Measurements from ENCODE around the gene MAST4.

The MAST4 gene

DNA sequence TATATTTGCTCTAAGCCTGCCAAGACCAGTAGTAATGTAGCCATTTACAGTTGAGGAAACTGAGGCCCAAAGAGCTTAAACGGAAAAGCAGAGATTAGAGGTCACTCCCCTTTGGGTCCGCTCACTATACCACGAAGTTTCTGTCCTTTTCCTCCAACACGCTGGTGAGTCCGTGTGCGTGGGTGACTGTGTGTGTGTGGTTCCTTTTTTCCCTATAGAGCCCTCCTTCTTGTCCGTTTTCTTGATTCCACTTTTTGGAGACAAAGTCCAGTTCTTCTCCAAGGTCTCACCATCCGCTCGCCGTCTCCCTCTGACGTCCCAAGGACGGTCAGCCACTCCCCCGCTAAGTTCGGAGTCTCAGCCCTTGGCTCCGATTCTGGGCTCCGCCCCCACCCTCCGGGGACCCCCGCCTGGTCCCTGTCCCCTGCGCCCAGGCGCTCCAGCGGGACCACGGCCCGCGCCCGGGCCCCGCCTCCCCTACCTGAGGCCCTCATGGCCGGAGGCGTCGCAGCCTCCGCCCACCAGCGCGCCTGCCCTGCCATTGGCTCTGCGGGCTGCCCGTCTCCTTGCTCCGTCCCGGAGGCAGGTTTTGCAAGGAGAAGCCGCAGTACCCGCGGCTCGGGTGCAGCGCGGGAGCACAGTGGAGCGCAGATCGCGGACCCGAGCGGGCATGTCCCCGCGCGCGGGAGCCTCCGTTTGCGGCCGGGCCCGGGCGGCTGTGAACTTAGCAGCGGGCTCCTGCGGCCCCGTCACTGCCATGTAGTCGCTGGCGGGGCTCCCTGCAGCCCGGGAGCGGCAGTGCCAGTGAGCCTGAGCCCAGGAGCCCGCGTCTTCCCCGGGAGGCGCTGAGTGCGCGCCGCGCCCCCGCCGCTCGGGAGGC is at the start of gene MAST4:
MAST4 (plus strand) TSS at position 638 of the 880 bp plus-strand sequence. CDS start 263 bp downstream, outside the sequence.
- DNase-seq (ENCODE audit: low read depth in 2 of 2), result peak; percentile 9 to 60

DNA sequence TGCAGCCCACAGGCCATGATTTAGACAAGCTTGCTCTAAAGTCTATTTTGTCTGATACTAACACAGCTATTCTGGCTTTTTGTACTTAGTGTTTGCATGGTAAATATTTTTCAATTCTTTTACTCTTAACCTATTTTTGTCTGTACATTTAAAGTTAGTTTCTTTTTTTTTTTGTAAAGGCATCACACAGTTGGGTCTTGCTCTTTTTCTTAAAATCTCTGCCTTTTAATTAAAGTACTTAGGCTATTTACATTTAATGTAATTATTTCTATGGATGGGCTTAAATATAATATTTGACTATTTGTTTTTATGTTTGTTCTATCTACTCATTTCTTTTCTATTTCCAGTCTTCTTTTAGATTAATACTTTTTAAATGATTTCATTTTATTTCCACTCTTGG is 49.7 kb upstream of the MAST4 start:
- DNase-seq (ENCODE audit: low read depth in 2 of 2), result no peak

DNA sequence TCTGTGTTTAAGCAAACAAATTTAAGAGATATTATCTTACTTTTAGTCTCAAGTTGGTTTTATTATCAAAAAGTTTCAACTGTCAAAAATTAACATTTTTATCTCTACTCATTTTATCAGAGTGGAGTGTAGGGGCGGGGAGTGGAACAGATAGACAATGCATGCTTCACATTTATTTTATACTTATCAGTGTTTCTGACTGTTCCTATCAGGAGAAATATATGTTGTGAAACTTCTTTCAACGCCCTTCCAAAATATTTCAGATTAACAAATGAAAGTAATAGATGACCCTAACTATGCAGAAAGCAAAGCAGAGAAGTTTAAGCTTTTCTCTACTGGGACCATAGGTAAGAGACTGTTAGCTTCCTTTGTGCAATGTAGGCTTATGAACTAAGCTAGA is 44.9 kb upstream of the MAST4 start:
- DNase-seq (ENCODE audit: low read depth in 2 of 2), result no peak

DNA sequence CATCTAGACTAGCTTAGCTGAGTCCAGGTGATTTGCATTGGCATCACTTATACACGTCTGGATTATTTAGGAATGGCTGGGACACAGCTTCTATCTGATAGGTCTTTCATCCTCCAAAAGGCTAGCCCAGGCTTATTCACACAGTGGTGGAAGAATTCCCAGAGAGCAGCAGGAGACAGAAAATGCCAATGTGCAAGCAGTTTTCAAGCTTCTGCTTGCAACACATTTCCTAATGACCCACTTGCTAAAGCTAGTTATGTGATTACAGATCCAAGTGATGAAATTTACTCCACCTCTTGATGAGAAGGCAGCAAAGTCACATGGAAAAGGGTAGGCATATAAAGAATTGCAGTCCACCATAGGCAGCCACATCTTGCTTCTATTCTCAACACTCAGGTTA is 44.2 kb upstream of the MAST4 start:
- DNase-seq (ENCODE audit: low read depth in 2 of 2), result no peak

DNA sequence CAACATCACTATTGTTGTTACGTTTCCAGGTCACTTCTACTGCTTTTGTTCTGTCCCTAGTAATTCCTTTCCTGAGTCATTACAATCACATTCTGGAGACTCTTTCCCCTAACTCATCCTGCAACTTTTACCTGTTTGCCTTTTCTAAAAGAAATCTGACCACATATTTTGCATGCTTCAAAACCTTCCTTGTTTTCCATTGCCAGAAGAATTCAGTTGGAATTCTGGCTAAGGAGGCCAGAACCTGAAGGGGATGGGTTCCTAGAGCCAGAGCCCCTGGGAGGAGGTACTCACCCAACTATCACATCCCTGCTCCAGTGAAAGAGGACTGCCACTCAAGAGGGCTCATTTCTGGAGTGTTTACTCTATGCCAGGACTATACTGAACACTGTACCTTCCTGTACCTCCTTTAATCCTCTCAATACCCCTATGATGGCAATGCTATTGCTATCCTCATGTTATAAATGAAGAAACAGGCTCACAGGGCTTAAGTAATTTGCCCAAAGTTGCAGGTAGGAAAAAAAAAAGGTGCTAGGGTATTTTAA is 42.8 kb upstream of the MAST4 start:
- DNase-seq (ENCODE audit: low read depth in 2 of 2), result no peak

DNA sequence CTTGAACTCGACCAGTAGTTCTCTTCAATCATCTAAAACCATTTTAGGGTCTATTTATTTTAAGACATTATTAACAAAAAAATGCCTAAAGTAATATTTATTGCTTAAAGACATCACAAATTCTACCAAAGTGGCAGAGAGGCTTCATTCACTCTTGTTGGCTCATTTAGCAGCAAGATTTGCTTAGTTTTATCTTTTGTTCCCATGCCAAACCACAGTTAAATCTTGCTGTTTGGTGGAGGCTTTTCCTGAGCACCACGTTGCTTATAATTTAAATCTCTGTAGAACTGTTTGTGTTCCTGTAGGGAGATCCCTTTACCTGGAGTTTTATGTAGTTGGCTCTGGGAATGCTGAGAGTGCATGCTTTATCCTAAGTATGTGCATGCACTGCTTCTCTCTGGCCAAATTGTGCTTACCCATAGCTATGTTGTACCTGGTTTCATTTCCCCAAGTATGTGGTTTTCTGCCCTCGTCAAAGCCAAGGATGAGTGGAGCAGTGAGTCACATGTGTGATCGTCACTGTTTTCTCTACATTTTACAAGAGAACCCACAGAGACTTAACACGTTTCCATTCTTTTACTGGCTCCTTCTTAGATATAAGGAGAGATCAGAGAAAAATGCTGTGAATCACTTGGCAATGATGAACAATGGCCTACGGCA is 42.1 kb upstream of the MAST4 start:
- no peak for DNase-seq (ENCODE audit: low read depth in 2 of 2)

DNA sequence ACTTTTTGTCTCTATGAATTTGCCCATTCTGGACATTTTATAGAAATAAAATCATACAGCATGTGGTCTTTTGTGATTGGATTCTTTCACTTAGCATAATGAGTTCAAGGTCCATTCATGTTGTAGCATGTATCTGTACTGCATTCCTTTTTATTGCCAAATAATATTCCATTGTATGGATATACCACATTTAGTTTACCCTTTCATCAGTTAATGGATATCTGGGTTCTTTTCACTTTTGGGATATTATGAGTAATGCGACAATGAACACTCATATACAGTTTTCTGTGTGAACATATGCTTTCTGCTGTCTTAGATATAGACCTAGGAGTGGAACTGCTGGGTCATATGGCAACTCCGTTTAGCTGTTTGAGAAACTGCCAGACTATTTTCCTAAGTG is 41.3 kb upstream of the MAST4 start:
- DNase-seq (ENCODE audit: low read depth in 2 of 2), result no peak

DNA sequence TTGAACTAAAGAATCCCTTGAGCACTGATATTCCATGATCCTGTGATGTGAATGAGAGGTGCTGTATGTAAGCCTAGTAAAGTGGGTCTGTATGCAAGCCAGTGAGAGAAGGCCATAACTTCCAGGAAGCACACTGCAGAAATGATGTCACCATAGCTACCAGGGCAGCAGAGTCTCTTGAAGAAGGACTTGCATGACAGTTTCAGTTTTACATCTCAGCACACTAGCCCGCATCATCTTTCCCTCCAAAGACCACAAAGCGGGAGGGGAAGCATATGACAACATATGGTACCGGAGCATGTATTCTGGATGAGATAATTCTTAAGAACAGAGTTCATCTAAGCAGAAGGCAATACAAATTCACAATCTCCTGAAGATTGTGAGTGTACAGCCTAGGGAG is 37.6 kb upstream of the MAST4 start:
- no peak for DNase-seq (ENCODE audit: low read depth in 2 of 2)

DNA sequence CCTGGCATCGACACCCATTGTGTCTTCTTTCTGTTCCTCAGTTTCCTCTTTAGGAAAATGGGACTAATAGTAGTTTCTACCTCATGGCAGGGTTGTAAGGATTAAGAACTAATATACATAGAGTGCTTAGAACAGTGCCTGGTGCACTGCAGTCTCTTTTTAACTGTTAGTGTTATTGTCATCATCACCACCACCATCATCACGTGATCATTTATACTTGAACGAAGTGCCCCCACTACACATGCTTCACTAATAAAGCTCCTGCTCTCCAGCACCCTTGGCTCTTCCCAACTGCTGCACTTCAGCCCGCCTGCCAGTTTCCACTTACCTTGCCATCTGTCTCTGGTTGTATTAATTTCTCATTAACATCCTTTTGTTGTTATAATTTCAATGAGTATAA is 35.8 kb upstream of the MAST4 start:
- DNase-seq (ENCODE audit: low read depth in 2 of 2), result no peak

DNA sequence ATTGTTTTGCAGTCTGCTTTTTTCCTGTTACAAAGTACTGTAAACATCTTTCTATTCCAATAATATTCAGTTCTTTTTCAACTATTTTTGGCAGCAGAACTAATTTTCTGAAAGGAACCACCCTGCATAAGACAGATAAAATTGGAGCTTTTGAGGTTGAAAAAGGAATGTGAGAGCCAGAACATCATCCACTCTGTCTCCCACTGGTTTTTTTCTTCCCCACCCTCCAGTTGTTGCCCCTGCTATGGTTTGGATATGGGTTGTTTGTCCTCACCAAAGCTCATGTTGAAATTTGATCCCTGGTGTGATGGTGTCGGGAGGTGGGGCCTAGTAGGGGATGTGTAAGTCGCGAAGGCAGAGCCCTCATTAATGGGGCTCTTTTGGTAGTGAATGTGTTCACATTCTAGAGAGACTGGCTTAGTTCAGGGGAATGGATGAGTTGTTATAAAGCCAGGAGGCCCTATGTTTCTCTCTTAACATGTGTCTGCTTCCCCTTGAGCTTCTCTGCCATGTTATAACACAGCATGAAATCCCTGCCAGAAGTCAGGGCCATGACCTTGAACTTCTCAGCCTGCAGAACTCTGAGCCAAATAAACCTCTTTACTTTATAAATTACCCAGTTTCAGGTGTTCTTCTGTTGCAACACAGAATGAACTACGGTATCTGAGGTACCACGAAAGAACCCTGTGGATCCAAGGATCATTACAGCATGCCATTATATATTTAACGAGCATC is 34.8 kb upstream of the MAST4 start:
- DNase-seq (ENCODE audit: low read depth in 2 of 2), result no peak

DNA sequence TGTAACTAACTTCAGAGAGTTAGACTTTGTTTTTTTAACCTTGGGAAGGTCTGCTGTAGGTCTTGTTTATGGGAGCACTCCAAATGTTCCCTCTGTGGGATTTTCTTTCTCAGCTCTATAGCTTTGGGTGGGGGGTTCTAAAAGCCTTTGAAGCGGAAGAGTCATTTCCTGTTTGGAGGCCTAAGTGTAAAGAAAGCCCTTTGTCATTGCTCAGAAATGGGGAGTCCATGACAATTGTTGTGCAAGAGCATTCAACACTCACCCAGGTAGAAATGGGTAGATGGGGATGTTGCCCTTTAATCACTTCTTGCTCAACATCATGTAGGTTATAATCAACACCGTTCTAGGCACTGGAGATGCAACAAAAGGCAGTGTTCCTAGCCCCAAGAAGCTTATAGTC is 30.3 kb upstream of the MAST4 start:
- no peak for DNase-seq (ENCODE audit: low read depth in 2 of 2)

DNA sequence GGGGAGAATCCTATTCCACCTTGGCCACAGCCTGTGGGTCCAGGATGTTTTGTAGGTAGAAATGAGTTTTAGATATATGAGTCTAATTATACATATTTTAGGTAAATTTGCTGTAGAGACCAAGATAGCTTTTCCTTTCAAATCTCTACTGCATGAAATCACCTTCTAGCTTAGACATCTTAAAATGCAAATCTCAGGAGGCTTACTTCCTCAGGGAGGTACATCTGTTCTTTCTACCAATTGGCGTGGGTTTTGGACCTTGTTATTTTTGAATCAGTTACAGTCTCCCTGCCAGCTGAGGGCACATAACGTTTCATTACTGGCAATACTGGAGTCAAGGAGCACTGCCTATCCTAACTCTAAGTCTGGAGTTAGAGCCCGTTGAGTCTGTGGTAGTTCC is 28.7 kb upstream of the MAST4 start:
- no peak for DNase-seq (ENCODE audit: low read depth in 2 of 2)

DNA sequence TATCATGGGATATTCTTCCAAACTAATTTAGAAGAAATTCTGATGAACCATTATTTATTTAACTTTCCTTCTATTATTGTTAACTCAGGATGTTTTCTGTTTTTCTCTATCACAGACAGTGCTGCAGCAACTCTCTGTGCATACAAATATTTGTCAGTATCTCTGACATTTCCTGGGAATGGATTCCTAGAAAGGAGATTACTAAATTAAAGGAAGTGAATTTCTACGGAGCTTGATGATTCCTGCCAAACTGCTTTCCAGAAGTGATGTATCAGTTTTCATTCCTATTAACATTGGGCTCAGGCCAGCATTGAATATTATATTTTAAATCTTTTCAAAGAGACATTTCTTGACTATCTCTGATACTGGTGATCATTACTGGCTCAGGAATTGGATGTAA is 26.0 kb upstream of the MAST4 start:
- DNase-seq (ENCODE audit: low read depth in 2 of 2), result no peak

DNA sequence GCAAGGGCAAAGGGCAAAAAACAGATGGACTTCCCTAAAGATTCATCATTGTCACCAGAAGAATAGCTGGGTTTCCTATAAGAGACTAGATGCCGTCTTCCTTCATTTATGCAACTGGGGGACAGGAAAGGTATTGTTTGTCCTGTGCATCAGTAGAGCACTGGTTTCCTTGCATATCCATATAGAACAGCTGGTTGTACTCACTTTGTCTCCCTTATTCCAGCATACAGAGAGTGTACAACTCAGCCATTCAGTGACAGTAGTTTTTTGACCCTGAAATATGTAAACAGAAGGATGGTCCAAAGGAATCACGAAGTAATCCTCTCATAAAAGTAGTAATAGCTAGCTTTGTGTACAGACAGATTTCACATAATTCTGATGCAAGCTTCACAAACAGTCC is 22.5 kb upstream of the MAST4 start:
- no peak for DNase-seq (ENCODE audit: low read depth in 2 of 2)

DNA sequence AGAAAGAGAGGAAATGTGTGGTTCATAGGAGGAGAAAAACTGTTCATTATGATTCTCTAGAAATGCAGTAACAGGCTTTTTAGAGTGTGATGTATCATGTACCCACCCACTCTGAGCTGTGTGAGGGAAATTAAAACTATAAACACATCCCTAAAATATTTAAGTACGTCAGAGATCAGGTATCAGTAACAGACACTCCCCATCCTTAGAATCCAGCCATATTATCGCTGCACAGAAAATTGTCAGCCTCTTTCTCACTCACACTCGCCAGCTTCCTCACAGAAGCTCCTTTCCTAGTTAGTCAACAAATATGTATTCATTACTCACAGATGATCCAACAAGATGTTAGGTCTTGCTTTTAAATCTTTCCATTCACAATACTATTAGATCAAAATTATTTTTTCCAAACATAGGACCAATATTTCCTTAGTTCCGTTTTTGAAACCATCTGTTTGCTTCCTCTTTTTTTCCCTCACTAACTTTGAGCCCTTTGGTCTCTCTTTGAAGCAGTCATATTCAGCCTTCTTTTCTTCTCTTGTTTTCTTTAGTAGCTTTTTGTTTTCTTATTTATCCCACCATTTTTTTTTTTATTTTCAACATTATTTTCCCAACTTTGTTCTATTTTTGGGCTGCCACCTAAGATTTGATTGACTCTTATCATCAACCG is 13.6 kb upstream of the MAST4 start:
- DNase-seq (ENCODE audit: low read depth in 2 of 2), result no peak

DNA sequence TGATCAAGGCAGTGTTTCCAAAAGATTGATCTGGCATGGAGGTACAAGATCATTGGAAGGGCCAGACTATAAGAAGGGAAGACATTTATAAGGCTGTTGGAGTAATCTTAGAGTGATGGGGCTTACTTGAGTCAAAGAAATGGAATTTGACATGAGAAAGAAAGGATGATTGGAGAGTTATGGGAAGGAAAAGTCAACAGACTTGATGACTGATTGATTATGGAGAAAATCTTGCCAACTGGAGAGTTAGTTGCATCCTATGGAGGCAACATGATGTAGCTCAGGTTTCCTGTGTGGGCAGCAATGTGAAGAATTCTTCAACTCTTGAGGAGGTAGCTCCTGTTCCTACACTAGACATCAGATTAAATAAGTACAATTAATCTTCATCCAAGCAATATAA is 10.9 kb upstream of the MAST4 start:
- DNase-seq (ENCODE audit: low read depth in 2 of 2), result no peak

DNA sequence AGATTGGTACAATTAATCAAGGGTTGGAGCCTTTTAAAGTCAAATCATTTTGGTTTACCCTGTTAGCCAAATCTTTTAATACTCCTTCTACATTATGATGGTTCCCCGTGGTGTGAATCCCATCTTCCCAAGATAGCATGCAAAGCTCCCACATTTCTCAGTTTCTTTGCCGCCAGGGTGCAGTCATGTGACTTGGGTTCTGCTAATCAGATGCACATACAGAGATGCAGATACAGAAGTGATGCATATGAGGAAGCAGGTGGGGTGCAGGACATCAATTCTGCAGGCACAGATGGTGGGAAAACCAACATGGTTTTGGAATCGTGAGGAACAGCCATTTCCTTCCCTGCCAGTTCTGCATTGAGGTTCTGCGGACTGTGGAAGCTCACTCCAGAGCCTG is 8.4 kb upstream of the MAST4 start:
- DNase-seq (ENCODE audit: low read depth in 2 of 2), result no peak

DNA sequence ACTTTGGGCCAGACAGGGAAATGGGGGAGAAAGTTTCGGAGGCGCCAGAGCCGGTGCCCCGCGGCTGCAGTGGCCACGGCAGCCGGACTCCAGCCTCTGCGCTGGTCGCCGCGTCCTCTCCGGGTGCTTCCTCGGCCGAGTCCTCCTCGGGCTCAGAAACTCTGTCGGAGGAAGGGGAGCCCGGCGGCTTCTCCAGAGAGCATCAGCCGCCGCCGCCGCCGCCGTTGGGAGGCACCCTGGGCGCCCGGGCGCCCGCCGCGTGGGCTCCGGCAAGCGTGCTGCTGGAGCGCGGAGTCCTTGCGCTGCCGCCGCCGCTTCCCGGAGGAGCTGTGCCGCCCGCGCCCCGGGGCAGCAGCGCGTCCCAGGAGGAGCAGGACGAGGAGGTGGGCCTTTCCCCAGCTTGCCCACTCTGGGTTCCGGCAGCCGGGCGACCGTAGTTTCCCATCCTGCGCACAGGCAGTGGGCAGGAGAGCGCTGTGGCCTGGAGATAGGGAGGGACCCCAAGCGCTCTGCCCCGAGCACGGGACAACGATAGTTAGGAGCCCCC is 516 bp downstream of the MAST4 start:
- no peak for DNase-seq (ENCODE audit: low read depth in 2 of 2)

DNA sequence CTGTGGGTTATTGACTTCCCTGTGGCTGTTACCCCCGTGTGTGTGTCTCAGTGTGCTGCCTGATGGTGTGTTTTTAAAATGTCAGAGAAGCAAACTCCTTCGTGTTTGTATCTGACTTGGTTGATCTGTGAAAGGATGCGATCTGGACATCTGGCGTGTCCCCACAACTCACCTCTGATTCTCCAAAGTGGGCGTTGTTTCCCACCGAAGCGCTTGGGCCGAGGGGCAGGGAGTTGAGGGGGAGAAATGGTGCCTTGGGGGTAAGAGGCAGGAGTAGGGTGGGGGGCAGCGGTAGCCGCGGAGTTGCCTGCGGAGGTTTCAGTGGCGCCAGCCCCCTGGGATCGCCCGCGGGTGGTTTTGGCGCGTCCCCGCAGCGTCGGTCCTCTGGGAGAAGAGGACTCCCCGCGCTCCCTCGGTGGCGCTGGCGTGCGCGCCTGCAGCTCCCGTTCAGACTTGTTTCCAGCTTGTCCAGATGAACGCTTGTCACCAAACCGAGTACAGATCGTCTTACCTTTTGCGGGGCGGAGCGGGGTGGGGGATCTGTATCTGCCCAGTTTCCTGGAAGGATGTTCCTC is 1.1 kb downstream of the MAST4 start:
- no peak for DNase-seq (ENCODE audit: low read depth in 2 of 2)

DNA sequence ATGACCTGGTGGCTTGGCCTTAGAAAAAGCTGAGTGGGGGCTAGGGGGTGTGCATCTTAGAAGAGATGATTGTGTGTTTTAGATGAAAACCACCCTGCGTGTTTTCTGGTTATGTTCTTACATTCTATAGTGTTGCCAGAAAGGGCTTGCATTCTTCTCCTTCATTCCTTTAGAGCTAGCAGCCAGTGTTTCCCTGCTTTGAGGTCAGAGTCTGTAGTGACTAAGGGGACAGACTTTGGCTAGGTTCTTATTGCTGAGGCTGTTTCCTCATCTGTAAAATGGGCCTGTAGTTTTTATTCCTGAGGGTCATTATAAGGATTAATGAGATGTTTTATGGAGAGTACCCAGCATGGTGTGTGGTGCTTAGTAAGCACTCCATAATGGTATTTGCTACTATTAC is 6.4 kb downstream of the MAST4 start:
- DNase-seq (ENCODE audit: low read depth in 2 of 2), result no peak

DNA sequence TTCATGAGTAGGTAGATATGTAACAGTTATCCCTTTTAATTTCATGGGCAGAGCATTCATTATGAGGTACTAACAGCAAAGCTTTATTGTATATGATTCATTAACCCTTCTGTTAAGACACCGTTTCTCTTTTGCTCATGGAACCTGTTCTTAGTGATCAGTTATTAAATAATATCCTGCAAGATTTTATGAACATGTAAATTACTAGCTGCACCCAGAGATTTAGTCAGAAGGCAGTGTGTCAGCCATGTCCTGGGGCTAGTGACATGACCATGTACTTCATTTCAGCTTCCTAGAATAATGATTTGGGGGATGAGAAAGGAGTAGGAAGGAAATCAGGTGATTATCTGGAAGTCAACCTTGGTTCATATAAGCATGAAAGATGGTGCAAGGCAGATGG is 7.0 kb downstream of the MAST4 start:
- DNase-seq (ENCODE audit: low read depth in 2 of 2), result no peak

Data from stimulated activated CD4-positive, alpha-beta T cell treated with anti-CD3 and anti-CD28 coated beads, Interleukin-1b, Interleukin-23, amount 100 ng/mL, for 4 hours (primary cell).